ENCODE results near the gene DHX57. TPM values are rescaled to one million over a fixed set of nuclear protein-coding genes. Genes with fewer than 3 reads are reported as not detected.

DHX57 gene
- polyA plus RNA-seq, 6 donors from 2014 or later = 7.2 to 13.2 (median 9.9) TPM

GRCh38 chr2:38750891-38751595, 124.7 kb downstream of the DHX57 start, which contains the start of gene SRSF7:
Gene SRSF7 (minus strand): TSS chr2:38751361. CDS start chr2:38751256, 105 bp downstream.
- Mint-ChIP-seq H3K27ac (peak within 1 kb of the TSS; percentile 99 to 100 (median 100)), H3K9me3 (peaks cover 0 to 3% (median 0%) of the 10 kb centered on the region in 7 donors), H3K4me3 (peak within 1 kb of the TSS; percentile 94 to 100 (median 99)), H3K4me1 (peaks cover 34 to 59% (median 51%) of the 10 kb centered on the region in 3 donors), H3K27me3 (no peaks in the 10 kb centered on the region), H3K36me3 (peaks cover 37 to 38% of the 10 kb centered on the region in 2 donors)
- ATAC-seq (ENCODE audit: low read depth in 2 of 2) (peak; percentile 75 to 77), DNase-seq (peak; percentile 95)

- DNase-seq = peak; percentile 38
- H3K27ac Mint-ChIP-seq = peak overlapping the region; percentile 99 to 100 (median 100)
- H3K9me3 Mint-ChIP-seq = peaks cover 0 to 3% (median 0%) of the 10 kb centered on the region in 7 donors
- no peaks in the 10 kb centered on the region for H3K27me3 Mint-ChIP-seq
- H3K36me3 Mint-ChIP-seq = peaks cover 37 to 38% of the 10 kb centered on the region in 2 donors
- ATAC-seq (ENCODE audit: low read depth in 2 of 2) = peak; percentile 38 to 41
- peaks cover 34 to 67% (median 59%) of the 10 kb centered on the region in 3 donors for H3K4me1 Mint-ChIP-seq
- peak overlapping the region; percentile 94 to 100 (median 99) for H3K4me3 Mint-ChIP-seq
These were observed 125.5 kb downstream of the DHX57 start for GRCh38 chr2:38750011-38750890.

- DNase-seq = no peak
- no peak for ATAC-seq (ENCODE audit: low read depth in 2 of 2)
- peaks cover 0 to 3% (median 0%) of the 10 kb centered on the region in 7 donors for H3K9me3 Mint-ChIP-seq
- H3K4me1 Mint-ChIP-seq = peaks cover 34 to 67% (median 64%) of the 10 kb centered on the region in 3 donors
- peaks cover 37 to 38% of the 10 kb centered on the region in 2 donors for H3K36me3 Mint-ChIP-seq
- H3K27ac Mint-ChIP-seq = peak overlapping the region; percentile 49 to 99 (median 68)
- peak overlapping the region; percentile 94 to 100 (median 99) for H3K4me3 Mint-ChIP-seq
- no peaks in the 10 kb centered on the region for H3K27me3 Mint-ChIP-seq
These were observed 126.6 kb downstream of the DHX57 start for GRCh38 chr2:38748943-38749804.

GRCh38 chr2:38748391-38748790, 127.3 kb downstream of the DHX57 start:
- DNase-seq (no peak), ATAC-seq (ENCODE audit: low read depth in 2 of 2) (no peak)
- Mint-ChIP-seq H3K9me3 (peaks cover 0 to 3% (median 0%) of the 10 kb centered on the region in 7 donors), H3K27ac (peak overlapping the region in 5 of 6 donors; percentile 15 to 99 (median 52)), H3K4me3 (peak overlapping the region in 5 of 8 donors; percentile 41 to 99 (median 67)), H3K36me3 (peaks cover 37 to 38% of the 10 kb centered on the region in 2 donors), H3K27me3 (no peaks in the 10 kb centered on the region), H3K4me1 (peaks cover 34 to 64% (median 61%) of the 10 kb centered on the region in 3 donors)

GRCh38 chr2:38747819-38748218, 127.9 kb downstream of the DHX57 start:
- ATAC-seq (ENCODE audit: low read depth in 2 of 2) (no peak), DNase-seq (no peak)
- Mint-ChIP-seq H3K27me3 (no peaks in the 10 kb centered on the region), H3K27ac (peak overlapping the region in 4 of 6 donors; percentile 6 to 99 (median 60)), H3K4me3 (peak overlapping the region in 7 of 8 donors; percentile 24 to 99 (median 42)), H3K9me3 (peaks cover 0 to 3% (median 0%) of the 10 kb centered on the region in 7 donors), H3K36me3 (peaks cover 37 to 38% of the 10 kb centered on the region in 2 donors), H3K4me1 (peaks cover 34 to 64% (median 61%) of the 10 kb centered on the region in 3 donors)

Other genes with a start within 250 kb of the DHX57 start
- 10 to 100 TPM in 4 of 6 donors, 1 to 10 TPM in 2; 7.4 to 12.1 (median 10.5) TPM for gene GALM, start 209.8 kb downstream of the DHX57 start, polyA plus RNA-seq (ENCODE audit: low read depth in 6 of 6)
- 100 to 1,000 TPM; 164 to 306 (median 228) TPM for gene SRSF7, start 124.6 kb downstream of the DHX57 start, polyA plus RNA-seq (ENCODE audit: low read depth in 6 of 6)
- 10 to 100 TPM in 4 of 6 donors, 1 to 10 TPM in 2; 5.7 to 17.9 (median 14.9) TPM for gene GEMIN6, start 97.7 kb downstream of the DHX57 start, polyA plus RNA-seq (ENCODE audit: low read depth in 6 of 6)
- 10 to 100 TPM in 4 of 6 donors, 1 to 10 TPM in 2; 7.8 to 21.6 (median 11.4) TPM for gene MORN2, start within 50 bp of the DHX57 start, polyA plus RNA-seq (ENCODE audit: low read depth in 6 of 6)
- under 1 TPM in 1 of 6 donors, not detected in 5; 0.30 TPM for gene ARHGEF33, start 13.9 kb upstream of the DHX57 start, polyA plus RNA-seq (ENCODE audit: low read depth in 6 of 6)
- gene SOS1, start 245.1 kb upstream of the DHX57 start, polyA plus RNA-seq (ENCODE audit: low read depth in 6 of 6) = 10 to 100 TPM in 5 of 6 donors, 1 to 10 TPM in 1; 6.5 to 21.8 (median 11.5) TPM

Measured in naive B cell (primary cell).